Chondrocyte (in vitro differentiated cells): Measurements from ENCODE around the gene SP9. TPM values are rescaled to one million over a fixed set of nuclear protein-coding genes. Genes with fewer than 3 reads are reported as not detected.

Source experiments
- DNase-seq: peaks from one replicate; pipeline ENCODE4 v3.0.0; 2021; ENCODE audit warnings: mixed read lengths, low spot score
- H3K27ac Mint-ChIP-seq: one replicate; pipeline ENCODE4 v1.8.0; 2021; ENCODE audit warnings: mild to moderate bottlenecking, moderate library complexity, mixed read lengths; ENCODE audit not compliant: unreplicated experiment
- H3K27me3 Mint-ChIP-seq: 2 replicates; pipeline ENCODE4 v1.8.0; 2021; ENCODE audit warnings: low read depth, mixed read lengths
- H3K36me3 Mint-ChIP-seq: 2 replicates; pipeline ENCODE4 v1.8.0; 2021; ENCODE audit warnings: low read depth, mixed read lengths
- H3K4me1 Mint-ChIP-seq: 2 replicates; pipeline ENCODE4 v1.8.0; 2021; ENCODE audit warnings: low read depth, mild to moderate bottlenecking, mixed read lengths
- H3K4me3 Mint-ChIP-seq: one replicate; pipeline ENCODE4 v1.8.0; 2021; ENCODE audit warnings: mild to moderate bottlenecking, moderate library complexity, mixed read lengths; ENCODE audit not compliant: unreplicated experiment
- H3K9me3 Mint-ChIP-seq: 2 replicates; pipeline ENCODE4 v1.8.0; 2021; ENCODE audit warnings: low read depth, mixed read lengths
- total RNA-seq: library from RNA; stranded (reverse); gene quantifications from 3 replicates; pipeline ENCODE4 v1.2.1, GENCODE V29; 2021
- TF ChIP-seq, protein P1 (sequence below): fragments of 200-600 bp; sonication (generic); IDR thresholded peaks from 2 replicates; pipeline ENCODE4 v1.5.0; 2021; ENCODE audit warnings: antibody characterized with exemption, mild to moderate bottlenecking, moderate library complexity

SP9 gene
- total RNA-seq, 1 donor from 2014 or later: not detected

- H3K36me3 Mint-ChIP-seq: no peaks in the 10 kb centered on the region
- no peaks in the 10 kb centered on the region for H3K9me3 Mint-ChIP-seq
- no peak for DNase-seq
- TF ChIP-seq, protein P1, sequence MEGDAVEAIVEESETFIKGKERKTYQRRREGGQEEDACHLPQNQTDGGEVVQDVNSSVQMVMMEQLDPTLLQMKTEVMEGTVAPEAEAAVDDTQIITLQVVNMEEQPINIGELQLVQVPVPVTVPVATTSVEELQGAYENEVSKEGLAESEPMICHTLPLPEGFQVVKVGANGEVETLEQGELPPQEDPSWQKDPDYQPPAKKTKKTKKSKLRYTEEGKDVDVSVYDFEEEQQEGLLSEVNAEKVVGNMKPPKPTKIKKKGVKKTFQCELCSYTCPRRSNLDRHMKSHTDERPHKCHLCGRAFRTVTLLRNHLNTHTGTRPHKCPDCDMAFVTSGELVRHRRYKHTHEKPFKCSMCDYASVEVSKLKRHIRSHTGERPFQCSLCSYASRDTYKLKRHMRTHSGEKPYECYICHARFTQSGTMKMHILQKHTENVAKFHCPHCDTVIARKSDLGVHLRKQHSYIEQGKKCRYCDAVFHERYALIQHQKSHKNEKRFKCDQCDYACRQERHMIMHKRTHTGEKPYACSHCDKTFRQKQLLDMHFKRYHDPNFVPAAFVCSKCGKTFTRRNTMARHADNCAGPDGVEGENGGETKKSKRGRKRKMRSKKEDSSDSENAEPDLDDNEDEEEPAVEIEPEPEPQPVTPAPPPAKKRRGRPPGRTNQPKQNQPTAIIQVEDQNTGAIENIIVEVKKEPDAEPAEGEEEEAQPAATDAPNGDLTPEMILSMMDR: no peak
- H3K4me3 Mint-ChIP-seq: no peak overlapping the region
- no peak overlapping the region for H3K27ac Mint-ChIP-seq
- peaks cover 15% of the 10 kb centered on the region for H3K4me1 Mint-ChIP-seq
- H3K27me3 Mint-ChIP-seq: peaks cover 40% of the 10 kb centered on the region
Observed at GRCh38 chr2:174322149-174322548, 12.6 kb upstream of the SP9 start.

DNA sequence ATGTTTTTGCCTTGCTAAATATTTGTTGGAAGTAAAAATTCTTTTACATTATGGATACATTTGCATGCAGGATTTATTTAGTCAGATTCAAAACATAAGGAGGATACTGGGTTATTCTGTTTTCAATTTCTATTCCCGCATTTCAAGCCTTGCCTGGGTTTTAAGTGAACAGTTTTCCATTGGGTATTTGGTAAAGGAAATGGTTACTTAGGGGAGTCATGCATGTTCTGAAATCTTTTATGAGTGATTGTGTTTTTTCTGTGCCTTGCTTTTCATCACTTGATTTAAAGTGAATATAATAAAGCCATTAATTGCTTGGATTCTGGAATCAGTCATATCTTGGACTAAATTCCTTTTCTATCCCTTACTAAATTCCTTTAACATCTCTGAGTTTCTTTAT, 12.0 kb upstream of the SP9 start:
- H3K36me3 Mint-ChIP-seq: no peaks in the 10 kb centered on the region
- peaks cover 44% of the 10 kb centered on the region for H3K27me3 Mint-ChIP-seq
- H3K27ac Mint-ChIP-seq: no peak overlapping the region
- TF ChIP-seq, protein P1: no peak
- no peak for DNase-seq
- H3K4me3 Mint-ChIP-seq: no peak overlapping the region
- H3K4me1 Mint-ChIP-seq: peaks cover 21% of the 10 kb centered on the region
- H3K9me3 Mint-ChIP-seq: no peaks in the 10 kb centered on the region

GRCh38 chr2:174324530-174324929, 10.2 kb upstream of the SP9 start:
- H3K4me1 Mint-ChIP-seq: peaks cover 35% of the 10 kb centered on the region
- no peaks in the 10 kb centered on the region for H3K9me3 Mint-ChIP-seq
- peaks cover 56% of the 10 kb centered on the region for H3K27me3 Mint-ChIP-seq
- TF ChIP-seq, protein P1: no peak
- no peak for DNase-seq
- no peak overlapping the region for H3K4me3 Mint-ChIP-seq
- H3K27ac Mint-ChIP-seq: no peak overlapping the region
- H3K36me3 Mint-ChIP-seq: no peaks in the 10 kb centered on the region

- peaks cover 35% of the 10 kb centered on the region for H3K4me1 Mint-ChIP-seq
- no peaks in the 10 kb centered on the region for H3K36me3 Mint-ChIP-seq
- H3K4me3 Mint-ChIP-seq: peak overlapping the region; percentile 60
- H3K27ac Mint-ChIP-seq: no peak overlapping the region
- no peak for DNase-seq
- H3K9me3 Mint-ChIP-seq: no peaks in the 10 kb centered on the region
- TF ChIP-seq, protein P1: no peak
- peaks cover 60% of the 10 kb centered on the region for H3K27me3 Mint-ChIP-seq
Observed at GRCh38 chr2:174325373-174326160, 9.2 kb upstream of the SP9 start.

GRCh38 chr2:174326161-174327020, 8.4 kb upstream of the SP9 start:
- no peaks in the 10 kb centered on the region for H3K9me3 Mint-ChIP-seq
- TF ChIP-seq, protein P1: no peak
- peak overlapping the region; percentile 60 for H3K4me3 Mint-ChIP-seq
- H3K36me3 Mint-ChIP-seq: no peaks in the 10 kb centered on the region
- DNase-seq: no peak
- peaks cover 62% of the 10 kb centered on the region for H3K27me3 Mint-ChIP-seq
- H3K4me1 Mint-ChIP-seq: peaks cover 35% of the 10 kb centered on the region
- no peak overlapping the region for H3K27ac Mint-ChIP-seq
